ENCODE data around the gene NELFA.

NELFA gene

GRCh38 chr4:1961563-1961962 lies 47.2 kb downstream of the NELFA start:
- no peak for DNase-seq

- DNase-seq: no peak
These were observed 47.7 kb downstream of the NELFA start for GRCh38 chr4:1961038-1961437.

- DNase-seq: no peak
These were observed 48.5 kb downstream of the NELFA start for GRCh38 chr4:1960170-1960825.

GRCh38 chr4:1959104-1959384 lies 49.7 kb downstream of the NELFA start:
- DNase-seq: no peak

GRCh38 chr4:1958276-1959103 lies 50.3 kb downstream of the NELFA start:
- DNase-seq: no peak

GRCh38 chr4:1956631-1957030 lies 52.1 kb downstream of the NELFA start:
- no peak for DNase-seq

GRCh38 chr4:1953335-1953734 lies 55.4 kb downstream of the NELFA start:
- DNase-seq: no peak

GRCh38 chr4:1952719-1953118 lies 56.1 kb downstream of the NELFA start:
- DNase-seq: no peak

- DNase-seq: no peak
These were observed 56.6 kb downstream of the NELFA start for GRCh38 chr4:1952058-1952700.

- DNase-seq: no peak
These were observed 58.4 kb downstream of the NELFA start for GRCh38 chr4:1950369-1950768.

- no peak for DNase-seq
These were observed 59.8 kb downstream of the NELFA start for GRCh38 chr4:1948892-1949436.

GRCh38 chr4:1948232-1948631 lies 60.5 kb downstream of the NELFA start:
- no peak for DNase-seq

GRCh38 chr4:1945912-1946311 lies 62.9 kb downstream of the NELFA start:
- no peak for DNase-seq

- DNase-seq: peak; percentile 37
These were observed 63.5 kb downstream of the NELFA start for GRCh38 chr4:1945124-1945895.

- DNase-seq: no peak
These were observed 64.8 kb downstream of the NELFA start for GRCh38 chr4:1943928-1944327.

- DNase-seq: no peak
These were observed 68.2 kb downstream of the NELFA start for GRCh38 chr4:1940566-1940965.

GRCh38 chr4:1939664-1940509 lies 68.9 kb downstream of the NELFA start:
- DNase-seq: no peak

GRCh38 chr4:1938027-1938426 lies 70.7 kb downstream of the NELFA start:
- DNase-seq: no peak

- no peak for DNase-seq
These were observed 71.2 kb downstream of the NELFA start for GRCh38 chr4:1937550-1937949.

- peak; percentile 75 for DNase-seq
These were observed 75.1 kb downstream of the NELFA start for GRCh38 chr4:1933700-1934099.

GRCh38 chr4:1932736-1933135 lies 76.0 kb downstream of the NELFA start:
- no peak for DNase-seq
